GM13977 (cell line): ENCODE results near the gene WDR93.
"Not testable (repeated sequence)": the region's sequence is repeated elsewhere in the genome, so short reads cannot be mapped to it uniquely, and the experiment has no call there.

Source experiments
- DNase-seq: peaks from one replicate; pipeline ENCODE4 v3.0.0; 2012; ENCODE audit warnings: low spot score
- in situ Hi-C: fragments of 300-500 bp; cut with MboI; formaldehyde crosslinking; loops from one replicate; pipeline ENCODE4 v1.12.0; 2022; ENCODE audit warnings: low sequenced_read_pairs, low pct_unique_long_range_greater_than_20kb, mixed read lengths, inconsistent platforms; ENCODE audit not compliant: unreplicated experiment
- TF ChIP-seq, protein P1 (sequence below): IDR thresholded peaks from 2 replicates; pipeline ENCODE4 v1.5.1; 2012; ENCODE audit warnings: mild to moderate bottlenecking, control low read depth; ENCODE audit not compliant: insufficient read depth; ENCODE audit errors: extremely low read depth, missing control alignments

WDR93 gene

DNA sequence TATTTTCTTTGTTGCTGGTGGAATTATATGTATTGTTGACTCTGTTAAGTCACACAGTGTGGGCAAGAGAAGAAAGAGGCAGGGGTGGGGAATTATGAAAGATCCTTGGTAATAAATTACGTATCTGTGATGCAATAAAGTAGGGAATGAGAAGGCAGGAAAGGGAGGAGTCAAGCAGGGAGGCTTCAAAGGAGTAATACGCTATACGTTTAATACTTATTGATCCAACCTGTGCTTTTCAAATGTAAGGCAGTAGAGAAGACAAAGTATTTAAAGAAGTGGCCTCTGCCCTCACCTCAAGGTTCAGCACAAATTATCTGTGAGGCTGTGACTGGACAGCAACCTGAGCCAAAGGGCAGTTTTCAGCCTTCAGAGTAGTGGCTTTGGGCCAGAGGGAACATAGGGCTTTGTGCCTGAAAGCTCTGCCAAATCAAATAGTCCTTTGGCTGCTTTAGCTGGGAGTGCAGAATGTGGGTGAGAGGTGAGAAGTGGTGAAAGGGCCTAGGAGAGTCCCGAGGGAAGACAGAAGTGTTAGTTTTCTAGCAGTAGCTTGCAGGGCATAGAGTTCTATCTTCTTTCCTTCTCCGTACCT, 10.2 kb upstream of the WDR93 start:
- in situ Hi-C loops = no loop called here
- TF ChIP-seq, protein P1, sequence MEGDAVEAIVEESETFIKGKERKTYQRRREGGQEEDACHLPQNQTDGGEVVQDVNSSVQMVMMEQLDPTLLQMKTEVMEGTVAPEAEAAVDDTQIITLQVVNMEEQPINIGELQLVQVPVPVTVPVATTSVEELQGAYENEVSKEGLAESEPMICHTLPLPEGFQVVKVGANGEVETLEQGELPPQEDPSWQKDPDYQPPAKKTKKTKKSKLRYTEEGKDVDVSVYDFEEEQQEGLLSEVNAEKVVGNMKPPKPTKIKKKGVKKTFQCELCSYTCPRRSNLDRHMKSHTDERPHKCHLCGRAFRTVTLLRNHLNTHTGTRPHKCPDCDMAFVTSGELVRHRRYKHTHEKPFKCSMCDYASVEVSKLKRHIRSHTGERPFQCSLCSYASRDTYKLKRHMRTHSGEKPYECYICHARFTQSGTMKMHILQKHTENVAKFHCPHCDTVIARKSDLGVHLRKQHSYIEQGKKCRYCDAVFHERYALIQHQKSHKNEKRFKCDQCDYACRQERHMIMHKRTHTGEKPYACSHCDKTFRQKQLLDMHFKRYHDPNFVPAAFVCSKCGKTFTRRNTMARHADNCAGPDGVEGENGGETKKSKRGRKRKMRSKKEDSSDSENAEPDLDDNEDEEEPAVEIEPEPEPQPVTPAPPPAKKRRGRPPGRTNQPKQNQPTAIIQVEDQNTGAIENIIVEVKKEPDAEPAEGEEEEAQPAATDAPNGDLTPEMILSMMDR = no peak
- DNase-seq = no peak

DNA sequence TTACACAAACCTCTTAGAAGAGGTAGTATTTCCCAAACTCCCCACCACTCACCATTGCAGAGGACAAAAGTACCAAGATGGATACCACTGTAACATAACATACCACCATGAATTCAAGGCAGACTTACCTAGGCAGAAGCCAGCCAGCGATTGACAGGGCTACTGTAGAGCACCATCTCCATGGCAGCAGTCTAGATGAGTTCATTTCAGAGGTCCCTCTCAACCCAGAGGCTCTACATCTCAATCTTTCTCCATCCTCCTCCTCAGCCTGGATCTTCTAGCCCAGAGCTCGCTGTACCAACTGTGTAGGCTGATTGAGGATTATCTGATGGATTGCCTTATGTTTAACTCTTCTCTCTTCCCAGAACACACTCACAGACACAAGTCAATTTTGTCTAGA, 9.5 kb upstream of the WDR93 start:
- DNase-seq = no peak
- TF ChIP-seq, protein P1 = no peak
- in situ Hi-C loops = no loop called here

DNA sequence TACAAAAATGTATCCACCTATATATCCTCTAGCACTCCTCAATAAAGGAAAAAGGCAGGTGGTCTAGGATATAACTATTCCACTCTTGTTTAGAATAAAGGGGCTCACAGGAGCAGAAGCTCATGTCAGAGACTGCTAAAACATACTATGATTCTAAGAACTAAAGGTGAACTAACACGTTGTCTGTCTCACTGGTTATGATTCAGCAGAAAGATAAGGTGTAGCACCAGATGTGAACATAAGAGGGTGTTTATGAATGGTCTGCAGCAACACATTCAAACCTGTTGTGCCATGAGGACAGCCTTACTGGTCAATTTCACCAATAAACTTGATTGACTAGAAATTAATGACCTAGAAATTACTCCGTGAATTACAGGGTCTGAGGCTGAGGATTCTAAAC, 4.6 kb upstream of the WDR93 start:
- TF ChIP-seq, protein P1 = no peak
- in situ Hi-C loops = no loop called here
- no peak for DNase-seq

- TF ChIP-seq, protein P1 = no peak
- in situ Hi-C loops = no loop called here
- no peak for DNase-seq
Measured at GRCh38 chr15:89686522-89686921, 4.1 kb upstream of the WDR93 start.

- in situ Hi-C loops, DNase-seq: not testable (repeated sequence)
Measured at GRCh38 chr15:89689930-89690275, 708 bp upstream of the WDR93 start.

DNA sequence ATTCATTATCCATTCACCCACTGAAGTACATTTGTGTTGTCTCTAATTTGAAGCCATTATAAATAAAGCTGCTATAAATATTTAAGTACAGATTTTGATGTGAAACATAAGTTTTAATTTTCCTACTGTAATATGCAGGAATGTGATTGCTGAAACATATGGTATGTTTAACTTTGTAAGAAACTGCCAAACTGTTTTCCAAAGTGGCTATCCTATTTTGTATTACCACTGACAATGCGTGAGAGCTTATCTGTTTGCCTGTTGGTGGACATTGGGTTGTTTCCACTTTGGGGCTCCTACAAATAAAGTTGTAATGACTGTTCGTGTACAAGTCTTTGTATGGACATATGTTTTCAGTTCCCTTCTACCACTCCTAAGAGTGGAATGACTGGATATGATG, 2.5 kb downstream of the WDR93 start:
- no peak for DNase-seq
- TF ChIP-seq, protein P1 = no peak
- in situ Hi-C loops = no loop called here

DNA sequence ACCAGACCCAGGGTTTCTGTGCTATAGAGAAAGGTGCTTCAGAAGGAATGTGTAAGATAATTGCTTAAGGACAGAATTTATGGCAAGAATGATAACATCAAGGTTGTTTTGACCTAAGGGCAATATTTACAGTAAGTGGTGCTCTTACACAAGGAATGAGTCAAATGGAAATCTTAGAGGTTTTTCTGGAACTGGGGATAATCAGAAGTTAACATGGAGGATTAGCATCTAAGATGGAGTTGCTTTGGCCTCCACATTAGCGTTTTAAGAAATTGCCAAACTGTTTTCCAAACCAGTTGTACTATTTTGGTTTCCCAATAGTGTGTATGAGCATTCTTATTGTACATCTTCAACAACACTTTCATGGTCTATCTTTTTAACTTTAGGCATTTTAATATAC, 3.1 kb downstream of the WDR93 start:
- in situ Hi-C loops = no loop called here
- DNase-seq = no peak

More for the DNA sequence above, 3.1 kb downstream of the WDR93 start:
- TF ChIP-seq, protein P1 = no peak
